Measurements from ENCODE around the gene TAF1B.

Gene TAF1B

DNA sequence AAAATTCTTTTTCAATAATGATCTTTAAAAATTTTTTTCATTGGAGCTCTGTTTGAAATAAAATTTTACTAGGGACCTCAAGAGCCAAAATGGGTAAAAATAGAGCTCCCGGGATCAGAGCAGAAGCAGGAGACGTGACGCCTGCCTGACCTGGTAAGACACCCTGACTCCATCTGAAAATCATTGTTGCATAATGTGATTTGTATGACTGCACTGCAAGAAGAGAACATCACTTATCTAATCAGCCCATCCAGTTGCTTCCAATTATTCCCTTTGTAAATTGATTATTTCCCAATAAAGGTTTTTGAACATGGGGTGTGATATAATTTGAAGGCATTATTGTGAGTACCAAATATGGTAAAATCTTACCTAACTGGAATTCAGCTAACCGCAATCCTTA lies 17.1 kb upstream of the TAF1B start:
- TF ChIP-seq, protein P1, sequence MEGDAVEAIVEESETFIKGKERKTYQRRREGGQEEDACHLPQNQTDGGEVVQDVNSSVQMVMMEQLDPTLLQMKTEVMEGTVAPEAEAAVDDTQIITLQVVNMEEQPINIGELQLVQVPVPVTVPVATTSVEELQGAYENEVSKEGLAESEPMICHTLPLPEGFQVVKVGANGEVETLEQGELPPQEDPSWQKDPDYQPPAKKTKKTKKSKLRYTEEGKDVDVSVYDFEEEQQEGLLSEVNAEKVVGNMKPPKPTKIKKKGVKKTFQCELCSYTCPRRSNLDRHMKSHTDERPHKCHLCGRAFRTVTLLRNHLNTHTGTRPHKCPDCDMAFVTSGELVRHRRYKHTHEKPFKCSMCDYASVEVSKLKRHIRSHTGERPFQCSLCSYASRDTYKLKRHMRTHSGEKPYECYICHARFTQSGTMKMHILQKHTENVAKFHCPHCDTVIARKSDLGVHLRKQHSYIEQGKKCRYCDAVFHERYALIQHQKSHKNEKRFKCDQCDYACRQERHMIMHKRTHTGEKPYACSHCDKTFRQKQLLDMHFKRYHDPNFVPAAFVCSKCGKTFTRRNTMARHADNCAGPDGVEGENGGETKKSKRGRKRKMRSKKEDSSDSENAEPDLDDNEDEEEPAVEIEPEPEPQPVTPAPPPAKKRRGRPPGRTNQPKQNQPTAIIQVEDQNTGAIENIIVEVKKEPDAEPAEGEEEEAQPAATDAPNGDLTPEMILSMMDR (IDR thresholded peaks at IDR 0.05), result no peak

DNA sequence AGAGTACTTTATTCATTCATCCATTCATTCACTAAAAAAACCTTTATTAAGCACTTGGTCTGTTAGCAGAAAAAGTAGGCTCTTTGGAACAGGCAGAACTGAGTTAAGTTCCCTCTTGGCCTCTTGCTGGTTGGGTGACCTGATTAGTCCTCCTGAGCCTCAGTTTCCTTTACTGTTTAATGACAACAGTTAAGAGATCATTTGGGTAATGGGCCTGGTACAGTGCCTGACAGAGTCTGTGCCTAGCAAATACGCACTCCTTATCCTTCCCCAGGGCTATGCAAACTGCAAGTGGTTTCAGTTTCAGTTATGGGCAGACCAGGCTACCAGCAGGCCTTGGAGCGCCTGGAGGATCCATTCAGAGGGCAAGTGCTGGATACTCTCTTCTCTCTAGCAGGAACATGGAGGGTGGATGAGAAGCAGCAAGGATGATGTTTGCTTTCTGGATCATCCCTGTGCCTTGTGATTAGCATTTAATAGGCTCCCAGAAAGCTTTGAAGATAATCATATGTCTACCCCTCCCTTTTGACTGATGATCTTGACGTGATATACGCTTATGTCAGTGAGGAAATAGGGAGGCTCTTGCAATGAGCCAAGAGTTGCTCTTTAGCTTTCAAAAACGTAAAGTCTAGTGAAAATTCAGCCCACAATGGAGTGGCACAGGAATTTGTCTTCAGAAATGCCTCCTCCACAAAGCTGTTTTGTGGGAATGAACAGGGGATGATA lies 12.4 kb upstream of the TAF1B start:
- TF ChIP-seq, protein P1 (IDR thresholded peaks at IDR 0.05), result no peak

DNA sequence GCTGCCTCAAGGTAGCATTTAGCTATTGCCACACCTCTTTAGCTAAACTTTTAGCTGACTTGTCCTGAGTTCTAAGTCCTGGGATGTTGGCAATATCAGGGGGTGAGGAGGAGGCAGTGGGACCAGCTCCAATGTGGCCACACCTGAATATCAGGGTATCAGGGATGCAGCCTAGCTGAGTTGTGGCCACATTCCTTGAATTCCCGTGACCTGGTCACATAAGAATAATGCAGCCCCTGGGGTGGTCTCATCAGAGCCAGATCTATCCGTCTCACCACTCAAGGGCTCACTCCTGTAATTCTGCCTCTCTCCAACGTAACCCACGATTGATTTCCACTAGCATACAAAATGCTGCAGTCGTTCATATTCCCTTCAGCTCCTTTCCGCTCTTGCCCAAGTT lies 11.6 kb upstream of the TAF1B start:
- TF ChIP-seq, protein P1 (IDR thresholded peaks at IDR 0.05), result no peak

DNA sequence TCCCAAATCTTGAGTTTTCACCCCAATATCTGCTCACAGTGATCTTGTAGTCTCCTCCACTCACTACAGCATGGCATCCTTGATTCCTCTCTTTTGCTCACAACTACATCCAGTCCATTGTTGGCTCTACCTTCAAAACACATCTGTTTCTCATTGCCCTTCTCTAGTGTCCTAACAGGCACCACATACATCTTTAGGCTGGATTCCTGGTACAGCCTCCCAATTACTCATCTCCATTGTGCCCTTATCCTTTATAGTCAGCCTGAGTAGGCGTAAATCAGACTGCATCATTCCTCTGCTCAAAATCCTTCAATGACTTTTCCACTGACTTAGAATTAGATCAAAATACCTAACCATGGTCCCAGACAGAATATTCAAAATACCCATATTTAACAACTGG lies 10.7 kb upstream of the TAF1B start:
- TF ChIP-seq, protein P1 (IDR thresholded peaks at IDR 0.05), result no peak

DNA sequence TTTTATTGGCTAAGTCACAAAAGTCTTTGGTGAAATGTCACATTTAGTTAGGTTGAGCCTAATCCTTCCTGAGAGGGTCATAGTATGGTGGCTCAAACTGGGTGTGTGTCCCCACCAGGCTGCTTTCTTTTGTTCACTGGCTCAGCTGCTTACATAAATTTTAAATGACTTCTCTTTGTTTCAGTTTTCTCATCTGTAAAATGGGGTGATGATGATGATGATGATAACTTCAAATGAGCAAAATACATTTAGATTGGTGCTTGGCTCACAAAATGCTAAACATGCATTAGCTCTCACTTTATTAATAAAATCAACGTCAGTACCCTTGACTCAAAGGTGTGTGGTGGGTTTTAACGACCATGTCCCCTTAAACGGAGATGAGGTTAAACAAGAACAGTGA lies 7.2 kb upstream of the TAF1B start:
- TF ChIP-seq, protein P1 (IDR thresholded peaks at IDR 0.05), result no peak

DNA sequence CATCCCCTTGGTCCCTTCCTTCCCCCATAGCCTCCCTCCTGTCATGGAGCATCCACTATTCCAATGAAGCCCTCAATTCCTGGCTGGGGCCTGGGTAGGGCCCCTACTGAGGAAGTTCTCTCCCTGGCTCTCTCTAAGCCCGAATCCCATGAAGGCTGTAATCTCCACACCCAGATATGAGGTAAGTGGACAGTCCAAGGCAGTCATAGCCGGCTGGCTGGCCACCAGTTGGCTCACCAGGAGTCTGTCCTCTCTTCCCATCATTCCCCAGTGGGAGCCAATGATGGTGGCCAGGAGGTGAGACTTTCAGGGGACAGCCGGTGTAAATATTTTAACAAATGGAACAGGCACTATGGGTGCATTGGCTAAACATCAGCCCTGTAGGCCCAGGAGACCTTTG lies 6.8 kb upstream of the TAF1B start:
- TF ChIP-seq, protein P1 (IDR thresholded peaks at IDR 0.05), result no peak

DNA sequence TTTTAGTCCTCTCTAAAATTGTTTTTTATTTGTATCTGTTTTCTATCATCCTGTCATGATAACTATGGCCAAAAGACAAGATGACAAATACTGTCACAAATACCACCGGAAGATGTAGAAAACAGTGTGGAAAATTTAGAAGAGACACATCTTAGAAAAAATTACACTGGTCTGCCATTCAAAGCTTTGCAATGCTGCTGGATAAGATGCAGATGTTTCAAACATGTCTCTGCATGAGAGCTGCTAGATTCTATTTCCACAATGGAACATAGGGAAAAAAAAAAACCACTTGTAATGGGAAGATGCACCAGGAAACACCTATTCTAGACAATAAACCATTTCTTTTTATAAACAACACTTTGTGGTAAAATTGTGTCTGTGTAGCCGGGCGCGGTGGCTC lies 5.8 kb upstream of the TAF1B start:
- TF ChIP-seq, protein P1 (IDR thresholded peaks at IDR 0.05), result no peak

DNA sequence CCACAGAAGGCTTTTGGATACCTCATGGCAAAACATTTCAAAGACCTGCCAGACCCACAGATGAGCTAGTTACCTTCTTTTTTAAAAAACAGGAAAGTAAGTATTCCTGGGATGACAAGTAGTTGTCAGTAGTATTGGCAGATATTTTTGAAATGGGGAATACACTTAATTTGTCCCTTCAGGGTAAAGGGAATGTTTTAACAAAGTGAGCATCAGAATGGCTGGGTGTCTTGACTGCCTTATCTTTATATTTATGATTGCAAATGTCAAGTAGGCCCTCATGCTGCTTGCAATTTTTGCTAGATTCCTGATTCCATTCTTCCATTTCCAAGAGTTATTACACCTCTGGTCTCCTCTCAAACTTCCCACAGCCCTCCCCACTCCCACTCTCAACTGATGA lies 4.9 kb upstream of the TAF1B start:
- TF ChIP-seq, protein P1 (IDR thresholded peaks at IDR 0.05), result no peak
